Renal pelvis (tissue), 4 donors: ENCODE results near the gene TECPR2. TPM values are rescaled to one million over a fixed set of nuclear protein-coding genes. Genes with fewer than 3 reads are reported as not detected.

Experiments
- DNase-seq: peaks from one replicate; pipeline ENCODE4 v3.0.0-alpha.2; 2013
- polyA plus RNA-seq, 3 donors: library from polyadenylated mRNA; unstranded; fragments of 120-200 nt; gene quantifications; one replicate each; pipeline ENCODE4 v1.2.1, GENCODE V29; 2013; ENCODE audit not compliant: insufficient read length in 3 of 3

Gene TECPR2
- polyA plus RNA-seq, 3 donors, result 18.4 to 20.9 (median 18.5) TPM

DNA sequence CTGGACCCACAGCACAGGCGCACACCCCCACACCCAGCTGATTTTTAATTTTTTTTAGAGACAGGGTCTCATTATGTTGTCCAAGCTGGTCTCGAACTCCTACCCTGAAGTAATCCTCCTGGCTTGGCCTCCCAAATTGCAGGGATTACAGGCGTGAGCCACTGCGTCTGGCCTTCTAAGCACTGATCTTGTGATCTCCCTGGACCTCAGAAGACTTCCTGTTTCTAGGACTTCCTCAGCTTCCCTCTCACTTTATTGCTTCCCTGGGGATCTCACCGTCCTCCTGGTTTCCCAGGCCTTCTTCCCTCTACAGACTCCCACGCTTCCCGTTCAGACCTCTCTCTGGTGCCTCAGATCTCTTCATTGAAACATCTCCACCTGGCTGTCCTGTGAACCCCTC lies 29.4 kb upstream of the TECPR2 start:
- no peak for DNase-seq

DNA sequence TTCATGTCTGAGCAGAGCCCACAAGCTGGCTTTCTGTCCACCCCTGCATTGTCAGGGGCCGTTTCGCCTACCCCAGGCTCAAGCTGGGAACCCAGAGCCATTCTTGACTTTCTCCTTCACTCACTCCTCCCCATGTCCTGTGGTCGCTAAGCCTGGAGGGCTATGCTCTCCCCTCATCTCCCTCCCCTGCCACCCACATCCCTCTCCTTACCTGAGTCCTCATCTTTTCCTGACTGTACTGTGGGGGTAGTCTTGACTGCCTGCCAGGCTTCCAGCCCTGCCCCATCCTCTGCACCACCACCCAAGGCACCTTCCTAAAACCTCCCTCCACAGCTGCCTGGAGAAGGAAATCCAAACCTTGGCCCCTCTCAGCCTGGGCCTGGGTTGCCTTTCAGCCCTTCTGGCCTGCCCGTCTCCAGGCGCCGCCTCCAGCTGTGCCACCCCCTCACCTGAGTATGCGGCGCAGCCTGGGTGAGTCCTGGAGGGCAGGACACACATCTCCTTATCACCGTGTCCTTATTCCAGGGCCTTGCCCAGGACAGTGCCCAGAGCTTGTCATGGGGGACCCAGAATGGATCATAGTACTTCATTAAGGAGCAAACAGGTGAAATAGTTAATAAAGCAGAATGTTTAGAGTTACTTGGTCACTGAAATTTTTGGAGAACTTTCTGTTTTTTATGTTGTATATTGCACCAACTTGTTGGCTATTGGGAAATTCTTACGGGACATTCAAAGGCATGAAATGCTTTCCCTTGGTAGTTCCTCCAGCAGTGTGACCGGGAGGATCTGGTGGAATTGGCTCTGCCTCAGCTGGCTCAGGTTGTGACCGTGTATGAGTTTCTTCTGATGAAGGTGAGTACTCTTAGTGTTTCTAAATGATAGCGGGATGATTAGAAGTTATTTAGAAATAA lies 28.7 kb upstream of the TECPR2 start:
- DNase-seq, result no peak

GRCh38 chr14:102335163-102335562 lies 27.6 kb upstream of the TECPR2 start:
- DNase-seq, result no peak

- DNase-seq, result no peak
Observed at GRCh38 chr14:102338724-102339123, 24.0 kb upstream of the TECPR2 start.

DNA sequence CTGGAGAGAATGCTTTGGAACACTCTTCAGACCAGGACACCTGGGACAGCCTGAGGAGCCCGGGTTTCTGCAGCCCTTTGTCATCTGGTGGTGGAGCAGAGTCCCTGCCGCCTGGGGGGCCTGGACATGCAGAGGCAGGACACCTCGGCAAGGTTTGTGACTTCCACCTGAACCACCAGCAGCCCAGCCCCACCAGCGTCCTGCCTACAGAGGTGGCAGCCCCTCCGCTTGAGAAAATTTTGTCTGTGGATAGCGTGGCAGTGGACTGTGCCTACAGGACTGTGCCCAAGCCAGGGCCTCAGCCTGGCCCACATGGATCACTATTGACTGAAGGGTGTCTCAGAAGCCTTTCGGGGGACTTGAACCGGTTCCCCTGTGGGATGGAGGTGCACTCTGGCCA lies 21.2 kb upstream of the TECPR2 start:
- no peak for DNase-seq

DNA sequence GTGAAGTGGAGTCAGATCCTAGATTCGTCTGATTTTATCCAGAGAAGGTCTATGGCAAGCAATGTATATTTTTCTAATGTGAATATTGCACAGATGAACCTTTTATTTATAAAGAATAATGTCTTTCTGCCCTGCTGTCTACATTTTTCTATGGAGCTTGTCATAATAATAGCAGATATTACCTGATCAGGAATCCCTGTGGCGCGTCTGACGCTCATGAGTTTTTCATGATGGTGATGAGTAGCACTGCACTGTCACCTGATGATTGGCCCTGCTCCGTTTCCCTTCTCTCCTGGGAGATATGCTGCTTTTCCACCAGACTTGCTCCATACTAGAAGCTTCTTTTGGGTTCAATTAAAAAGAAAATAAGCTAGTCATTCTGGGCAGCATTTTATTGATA lies 20.5 kb upstream of the TECPR2 start:
- no peak for DNase-seq

DNA sequence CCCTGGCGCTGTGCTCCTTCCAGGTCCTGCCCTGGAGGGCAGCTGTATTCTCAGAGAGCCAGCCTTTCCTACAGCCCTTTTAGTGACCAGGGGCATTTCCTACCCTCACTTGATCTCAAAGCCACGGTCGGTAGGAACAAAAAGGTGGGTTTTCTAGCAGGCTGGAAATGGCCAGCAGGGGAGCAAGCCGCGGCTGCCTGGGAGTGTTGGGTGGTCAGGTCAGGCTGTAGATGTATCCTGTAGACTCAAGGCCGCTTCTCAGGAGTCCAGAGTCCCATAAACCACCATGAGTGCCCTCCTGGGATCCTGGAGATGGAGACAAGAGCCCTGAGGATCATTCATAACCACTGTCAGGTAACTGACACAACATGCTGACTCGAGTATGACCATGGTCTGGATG lies 18.7 kb upstream of the TECPR2 start:
- DNase-seq, result no peak

DNA sequence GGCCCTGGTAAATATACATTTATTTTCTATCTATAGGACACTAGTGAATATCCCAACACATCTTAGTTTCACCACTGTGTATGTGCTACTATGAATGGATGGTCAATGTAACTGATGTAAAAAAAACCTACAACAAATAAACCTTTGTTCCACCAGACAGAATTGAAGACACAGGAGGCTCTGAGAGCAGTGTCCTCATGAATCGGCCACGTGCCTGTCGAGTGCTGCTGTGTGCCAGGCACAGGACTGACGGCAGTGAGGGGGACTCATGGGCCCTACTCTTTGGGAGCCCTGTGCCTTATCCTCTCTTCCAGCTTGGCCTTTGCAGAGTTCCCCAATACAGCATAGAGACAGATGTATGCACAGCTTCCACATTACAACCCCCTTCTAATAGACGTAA lies 18.3 kb upstream of the TECPR2 start:
- no peak for DNase-seq

DNA sequence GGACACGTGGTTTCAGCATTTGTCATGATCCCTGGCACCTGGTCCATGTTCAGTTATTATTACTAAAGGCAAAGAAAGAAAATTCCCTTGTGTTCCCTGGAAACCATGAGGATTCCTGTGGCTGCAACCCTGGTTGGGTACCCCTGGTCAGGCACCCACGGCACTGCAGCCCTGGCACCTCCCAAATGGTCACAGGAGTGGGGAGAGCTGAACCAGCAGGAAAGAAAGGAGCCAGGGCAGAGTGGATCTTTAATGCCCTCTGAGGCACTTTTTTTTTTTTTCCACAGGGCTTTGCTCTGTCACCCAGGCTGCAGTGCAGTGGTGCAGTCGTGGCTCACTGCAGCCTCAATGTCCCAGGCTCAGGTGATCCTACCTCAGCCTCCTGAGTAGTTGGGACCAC lies 17.5 kb upstream of the TECPR2 start:
- DNase-seq, result no peak

DNA sequence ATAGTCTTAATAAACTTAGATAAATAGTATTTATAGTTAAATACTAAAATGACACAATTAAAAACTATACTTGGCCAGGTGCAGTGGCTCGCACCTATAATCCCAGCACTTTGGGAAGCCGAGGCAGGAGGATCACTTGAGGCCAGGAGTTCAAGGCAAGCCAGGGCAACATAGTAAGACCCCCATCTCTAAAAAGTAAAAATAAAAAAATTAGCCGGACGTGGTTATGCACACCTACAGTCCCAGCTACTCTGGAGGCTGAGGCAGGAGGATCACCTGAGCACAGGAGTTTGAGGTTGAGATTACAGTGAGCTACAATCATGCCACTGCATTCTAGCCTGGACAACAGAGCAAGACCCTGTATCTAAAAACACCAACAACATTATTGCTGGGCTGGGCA lies 16.1 kb upstream of the TECPR2 start:
- no peak for DNase-seq

DNA sequence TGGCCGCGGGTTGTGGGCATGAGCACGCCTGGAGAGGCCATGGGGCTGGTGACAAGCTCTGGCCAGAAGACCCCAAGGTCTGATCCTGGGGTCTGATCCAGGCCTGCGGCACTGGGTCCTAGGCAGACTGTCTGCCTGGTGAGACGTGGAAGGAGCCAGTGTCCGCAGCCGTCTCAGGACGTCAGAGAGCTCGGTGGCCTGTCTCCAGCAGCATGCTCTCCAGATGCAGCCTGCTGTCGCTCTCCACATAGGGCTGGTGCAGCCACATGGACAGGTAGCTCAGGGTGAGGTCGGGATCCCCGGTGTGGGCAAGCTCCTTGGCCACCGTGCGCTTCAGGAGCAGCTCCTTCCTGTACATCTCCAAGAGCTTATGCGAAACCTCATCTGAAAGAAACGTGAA lies 14.4 kb upstream of the TECPR2 start:
- DNase-seq, result no peak

DNA sequence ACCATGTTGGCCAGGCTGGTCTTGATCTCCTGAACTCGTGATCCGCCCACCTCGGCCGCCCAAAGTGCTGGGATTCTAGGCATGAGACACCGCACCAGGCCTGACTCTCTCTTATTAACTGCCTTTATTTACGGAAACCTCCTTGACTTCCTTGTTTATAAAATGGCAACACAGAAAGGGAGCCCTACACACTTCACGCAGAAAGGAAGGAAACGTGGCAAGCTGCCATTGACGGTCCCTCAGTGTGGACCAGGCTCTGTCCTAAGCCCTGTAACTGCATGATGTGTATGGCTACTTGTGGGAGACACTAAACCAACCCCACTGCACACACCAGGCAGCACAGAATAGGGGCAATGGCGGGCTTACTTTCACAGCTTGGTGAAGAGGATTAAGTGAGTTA lies 11.7 kb upstream of the TECPR2 start:
- DNase-seq, result no peak

- DNase-seq, result peak; percentile 9
Observed at GRCh38 chr14:102351593-102351992, 11.1 kb upstream of the TECPR2 start.

DNA sequence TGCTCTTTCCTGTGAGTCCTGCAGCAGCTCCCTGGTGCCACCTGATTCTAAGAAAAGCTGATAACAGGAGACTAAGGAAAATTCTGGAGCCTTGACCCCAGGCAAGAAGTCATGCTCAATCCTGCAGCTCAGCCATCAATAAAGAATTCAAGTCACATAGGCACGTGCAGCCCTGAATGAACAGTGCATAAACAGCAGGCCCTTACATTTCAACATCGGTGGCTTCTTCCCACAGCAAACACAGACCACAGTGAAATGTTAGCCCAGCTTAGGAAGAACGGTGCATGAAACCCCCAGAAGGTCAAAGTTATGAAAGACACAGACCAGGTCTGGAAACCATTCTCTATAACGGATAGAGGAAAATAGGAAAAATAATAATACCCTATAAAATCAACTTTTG lies 10.5 kb upstream of the TECPR2 start:
- DNase-seq, result no peak

- no peak for DNase-seq
Observed at GRCh38 chr14:102353126-102353619, 9.6 kb upstream of the TECPR2 start.

GRCh38 chr14:102356280-102356679 lies 6.5 kb upstream of the TECPR2 start:
- no peak for DNase-seq

- DNase-seq, result no peak
Observed at GRCh38 chr14:102359341-102359740, 3.4 kb upstream of the TECPR2 start.

DNA sequence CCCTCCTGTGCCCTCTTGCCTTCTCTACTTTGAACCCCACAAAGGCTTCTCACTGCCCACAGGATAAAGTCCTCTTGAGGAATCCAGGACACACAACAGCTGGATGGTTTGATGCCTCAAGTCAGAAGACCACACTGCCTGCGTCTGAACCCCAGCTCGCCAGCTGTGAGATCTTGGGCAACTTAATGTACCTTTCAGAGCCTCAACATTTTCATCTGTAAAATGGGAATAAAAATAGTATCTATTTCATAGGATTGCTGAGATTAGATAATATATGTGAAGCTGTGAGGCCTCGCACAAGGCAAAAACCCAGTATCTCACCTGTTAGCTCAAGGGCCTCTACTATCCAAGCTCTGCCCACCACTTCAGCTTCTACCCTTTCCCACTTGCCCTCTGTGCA lies 2.4 kb upstream of the TECPR2 start:
- no peak for DNase-seq

- DNase-seq, result peak; percentile 7
Observed at GRCh38 chr14:102362084-102362483, 657 bp upstream of the TECPR2 start.

- peak; percentile 22 for DNase-seq
Observed at GRCh38 chr14:102363182-102363943, 622 bp downstream of the TECPR2 start.

DNA sequence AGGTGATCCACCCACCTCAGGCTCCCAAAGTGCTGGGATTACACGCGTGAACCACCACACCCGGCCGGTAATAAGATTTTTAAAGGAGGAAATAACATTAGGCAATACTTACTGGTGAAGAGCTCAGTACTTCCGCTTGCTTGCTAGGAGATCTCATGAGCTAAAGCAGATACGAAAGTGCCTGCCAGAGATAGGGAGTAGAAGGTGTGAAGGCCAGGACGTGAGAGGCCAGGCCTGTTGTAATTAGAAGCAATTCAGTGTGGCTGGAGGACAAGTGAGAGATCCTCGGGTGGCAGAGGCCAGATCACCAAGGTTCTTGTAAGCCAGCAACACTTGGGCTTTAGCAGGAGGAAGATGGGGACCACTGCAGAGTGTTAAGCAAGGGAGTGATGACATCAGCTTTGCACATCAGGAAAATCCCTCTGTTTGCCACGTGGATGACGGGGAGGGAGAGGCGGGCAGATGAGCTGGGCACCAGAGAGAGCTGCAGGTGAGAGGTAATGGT lies 7.6 kb downstream of the TECPR2 start:
- DNase-seq, result no peak

- DNase-seq, result no peak
Observed at GRCh38 chr14:102371361-102371760, 8.6 kb downstream of the TECPR2 start.

DNA sequence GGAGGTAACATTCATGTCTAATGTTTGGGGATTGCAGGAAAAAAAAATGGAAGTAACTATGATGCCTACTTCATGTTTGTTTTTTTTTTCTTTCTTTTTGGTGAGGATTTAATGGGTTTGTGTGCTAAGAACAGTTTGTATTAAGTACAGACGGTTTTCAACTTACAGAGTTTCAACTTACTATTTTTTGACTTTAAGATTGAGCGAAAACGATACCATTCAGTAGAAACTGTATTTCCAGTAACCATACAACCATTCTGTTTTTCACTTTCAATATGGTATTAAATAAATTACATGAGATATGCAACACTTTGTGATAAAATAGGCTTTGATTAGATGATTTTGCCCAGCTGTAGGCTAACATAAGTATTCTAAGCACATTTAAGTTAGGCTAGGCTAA lies 10.4 kb downstream of the TECPR2 start:
- no peak for DNase-seq
